HCT116 (cell line): ENCODE results near the gene CFAP161.

ENCODE experiments used
- CTCF ChIP-seq, 3 experiments: fragments of 200-600 bp in 1 of 3; sonication (generic) in 1 of 3; IDR thresholded peaks in 2 of 3; conservative IDR thresholded peaks in 1 of 3; 2 replicates each; pipeline ENCODE4 v1.5.1; 2012 to 2017; ENCODE audit warnings: low read depth in 2 of 3, low read length in 2 of 3, antibody characterized with exemption in 1 of 3, borderline replicate concordance in 1 of 3, control low read depth in 1 of 3, mild to moderate bottlenecking in 1 of 3, mixed read lengths in 1 of 3, mixed run types in 1 of 3, moderate library complexity in 1 of 3; ENCODE audit not compliant: insufficient read depth in 1 of 3
- EZH2 ChIP-seq: fragments of 200-600 bp; sonication (generic); IDR thresholded peaks from 2 replicates; pipeline ENCODE4 v1.6.1; 2017; ENCODE audit warnings: antibody characterized with exemption, mixed run types
- JUND ChIP-seq: IDR thresholded peaks from 2 replicates; pipeline ENCODE4 v1.6.1; 2012
- POLR2A ChIP-seq: IDR thresholded peaks from 2 replicates; pipeline ENCODE4 v1.7.0; 2011; ENCODE audit warnings: borderline replicate concordance; ENCODE audit not compliant: insufficient read depth, insufficient read length; ENCODE audit errors: extremely low read depth

- TF ChIP-seq JUND (no peak), EZH2 (no peak), POLR2A (no peak), CTCF (IDR thresholded peaks at IDR 0.05 in 2 of 3, conservative IDR thresholded peaks at IDR 0.05 in 1 of 3; ENCODE audit: borderline replicate concordance in 1 of 3, insufficient read depth in 1 of 3, low read depth in 2 of 3, low read length in 2 of 3) (no peak)
Measured at GRCh38 chr15:81197688-81198281, 63.7 kb downstream of the CFAP161 start.
